H1 (cell line): ENCODE results near the gene SLC25A52. TPM values are rescaled to one million over a fixed set of nuclear protein-coding genes. Genes with fewer than 3 reads are reported as not detected.
"Not testable (repeated sequence)": the region's sequence is repeated elsewhere in the genome, so short reads cannot be mapped to it uniquely, and the experiment has no call there.

Experiments
- CTCF ChIA-PET: fragments of 300-600 bp; sonication (Branson Sonifier 250); formaldehyde crosslinking; loops from one replicate; lab custom pipeline; 2021; ENCODE audit not compliant: partially characterized antibody; lab: Charles Lee
- POLR2A ChIA-PET: fragments of 300-600 bp; sonication (Branson Sonifier 250); formaldehyde crosslinking; loops from one replicate; lab custom pipeline; 2021; ENCODE audit warnings: inconsistent platforms; ENCODE audit not compliant: partially characterized antibody; lab: Charles Lee
- DNase-seq, 2 experiments: peaks; one replicate each; pipeline versions ENCODE4 v3.0.0 to v3.0.0-alpha.2; 2010 to 2022; ENCODE audit warnings: low spot score in 2 of 2, low read depth in 1 of 2, mixed read lengths in 1 of 2
- FAIRE-seq: peaks from 2 replicates; lab custom pipeline; 2011; peaks lifted over from hg19 to GRCh38; lab: Jason Lieb, UNC
- H2AFZ ChIP-seq: 2 replicates; pipeline ENCODE4 v1.8.1; 2012; ENCODE audit warnings: low read length, inconsistent platforms
- H2AK5ac ChIP-seq: 2 replicates; pipeline ENCODE4 v1.6.1; 2013; ENCODE audit warnings: low read depth, low read length
- H2BK120ac ChIP-seq: replicated peaks from 2 replicates; pipeline ENCODE3; 2013; ENCODE audit warnings: low read depth, low read length, inconsistent platforms
- H2BK12ac ChIP-seq: 2 replicates; pipeline ENCODE4 v1.6.1; 2013; ENCODE audit warnings: low read depth, low read length
- H2BK15ac ChIP-seq: 2 replicates; pipeline ENCODE4 v1.6.1; 2013; ENCODE audit warnings: low read length
- H2BK20ac ChIP-seq: 2 replicates; pipeline ENCODE4 v1.6.1; 2013; ENCODE audit warnings: low read length
- H2BK5ac ChIP-seq: 2 replicates; pipeline ENCODE4 v1.6.1; 2013; ENCODE audit warnings: low read depth, low read length
- H3K14ac ChIP-seq: 2 replicates; pipeline ENCODE4 v1.6.1; 2013; ENCODE audit warnings: inconsistent platforms; ENCODE audit not compliant: insufficient read length
- H3K18ac ChIP-seq: 2 replicates; pipeline ENCODE4 v1.6.1; 2013; ENCODE audit warnings: low read length; ENCODE audit errors: extremely low read depth
- H3K23ac ChIP-seq: 2 replicates; pipeline ENCODE4 v1.6.1; 2013; ENCODE audit warnings: inconsistent platforms; ENCODE audit not compliant: insufficient read length
- H3K23me2 ChIP-seq: 2 replicates; pipeline ENCODE4 v1.6.1; 2013; ENCODE audit warnings: low read depth, low read length
- H3K27ac ChIP-seq: 2 replicates; pipeline ENCODE4 v1.6.1; 2011; ENCODE audit warnings: low read depth, low read length, inconsistent platforms
- H3K27me3 ChIP-seq, 4 experiments: replicated peaks in 1 of 4; 1 replicate in 1 of 4; 2 replicates in 3 of 4; pipeline versions ENCODE4 v1.6.1 to v1.8.1; 2011 to 2013; ENCODE audit warnings: low read length in 3 of 4, mild to moderate bottlenecking in 3 of 4, inconsistent platforms in 2 of 4, mixed read lengths in 2 of 4, moderate library complexity in 1 of 4; ENCODE audit not compliant: control insufficient read depth in 3 of 4, insufficient read depth in 3 of 4; ENCODE audit errors: extremely low read depth in 1 of 4
- H3K36me3 ChIP-seq, 4 experiments: 2 replicates each; pipeline versions ENCODE4 v1.6.1 to v1.8.1; 2011 to 2013; ENCODE audit warnings: mild to moderate bottlenecking in 4 of 4, low read length in 3 of 4, moderate library complexity in 2 of 4, control low read depth in 1 of 4, inconsistent platforms in 1 of 4; ENCODE audit not compliant: insufficient read depth in 4 of 4, control insufficient read depth in 2 of 4
- H3K4ac ChIP-seq: replicated peaks from 2 replicates; pipeline ENCODE3; 2013; ENCODE audit warnings: low read length, low read depth, mixed read lengths, inconsistent platforms; ENCODE audit not compliant: insufficient read length
- H3K4me1 ChIP-seq, 4 experiments: replicated peaks in 1 of 4; 1 replicate in 1 of 4; 2 replicates in 3 of 4; pipeline versions ENCODE4 v1.6.1 to v1.8.1; 2011 to 2013; ENCODE audit warnings: low read length in 3 of 4, inconsistent platforms in 2 of 4, mixed read lengths in 1 of 4; ENCODE audit not compliant: insufficient read depth in 4 of 4, control insufficient read depth in 3 of 4
- H3K4me2 ChIP-seq, 2 experiments: 2 replicates each; pipeline versions ENCODE4 v1.6.1 to v1.8.1; 2011 to 2013; ENCODE audit warnings: low read depth in 2 of 2, low read length in 2 of 2, control low read depth in 1 of 2, inconsistent platforms in 1 of 2, mild to moderate bottlenecking in 1 of 2; ENCODE audit not compliant: insufficient read depth in 1 of 2
- H3K4me3 ChIP-seq, 4 experiments: fragments of 200-600, 300-600 bp in 1 of 4; sonication (generic), shearing (Covaris generic), sonication (Bioruptor Twin) in 1 of 4; 2 replicates each; pipeline versions ENCODE4 v1.5.1 to v1.8.1; 2011 to 2016; ENCODE audit warnings: low read length in 4 of 4, low read depth in 3 of 4, control low read depth in 2 of 4, inconsistent platforms in 2 of 4, mild to moderate bottlenecking in 2 of 4, mixed read lengths in 1 of 4, moderate library complexity in 1 of 4; ENCODE audit not compliant: insufficient read depth in 2 of 4; ENCODE audit errors: extremely low read depth in 1 of 4
- H3K56ac ChIP-seq: replicated peaks from 2 replicates; pipeline ENCODE3; 2013; ENCODE audit warnings: low read depth, mild to moderate bottlenecking, mixed read lengths, low read length, inconsistent platforms; ENCODE audit not compliant: insufficient read length
- H3K79me1 ChIP-seq: 2 replicates; pipeline ENCODE4 v1.6.1; 2013; ENCODE audit warnings: low read depth, low read length, control low read depth
- H3K79me2 ChIP-seq, 2 experiments: 2 replicates each; pipeline versions ENCODE4 v1.6.1 to v1.8.1; 2012 to 2013; ENCODE audit warnings: low read length in 2 of 2, mild to moderate bottlenecking in 2 of 2, inconsistent platforms in 1 of 2; ENCODE audit not compliant: insufficient read depth in 2 of 2, control insufficient read depth in 1 of 2
- H3K9ac ChIP-seq, 4 experiments: replicated peaks in 1 of 4; 1 replicate in 1 of 4; 2 replicates in 3 of 4; pipeline versions ENCODE4 v1.6.1 to v1.8.1; 2011 to 2013; ENCODE audit warnings: low read depth in 3 of 4, low read length in 3 of 4, control low read depth in 2 of 4, mild to moderate bottlenecking in 2 of 4, moderate library complexity in 2 of 4, inconsistent platforms in 1 of 4; ENCODE audit errors: extremely low read depth in 1 of 4
- H3K9me3 ChIP-seq, 2 experiments: 2 replicates each; pipeline versions ENCODE4 v1.6.1 to v1.8.1; 2012 to 2013; ENCODE audit warnings: mild to moderate bottlenecking in 2 of 2, moderate library complexity in 2 of 2, control low read depth in 1 of 2, inconsistent platforms in 1 of 2, low read depth in 1 of 2, low read length in 1 of 2, mixed read lengths in 1 of 2; ENCODE audit not compliant: insufficient read depth in 2 of 2
- H4K20me1 ChIP-seq, 2 experiments: replicated peaks in 1 of 2; 2 replicates each; pipeline versions ENCODE3 to v1.8.1; 2011 to 2013; ENCODE audit warnings: inconsistent platforms in 2 of 2, low read length in 2 of 2, mild to moderate bottlenecking in 1 of 2; ENCODE audit not compliant: insufficient read depth in 2 of 2, control insufficient read depth in 1 of 2
- H4K5ac ChIP-seq: 2 replicates; pipeline ENCODE4 v1.6.1; 2013; ENCODE audit warnings: low read length, low read depth, mixed read lengths, inconsistent platforms; ENCODE audit not compliant: insufficient read length
- H4K8ac ChIP-seq: 2 replicates; pipeline ENCODE4 v1.8.0; 2013; ENCODE audit warnings: mild to moderate bottlenecking, moderate library complexity, low read length, inconsistent platforms; ENCODE audit not compliant: insufficient read depth; ENCODE audit errors: extremely low read depth
- H4K91ac ChIP-seq: replicated peaks from 2 replicates; pipeline ENCODE3; 2013; ENCODE audit warnings: low read length, mixed read lengths, inconsistent platforms; ENCODE audit not compliant: insufficient read length
- CHD2 ChIP-seq: IDR thresholded peaks from 2 replicates; pipeline ENCODE4 v1.6.1; 2012; ENCODE audit warnings: low read length, improper control_type of control experiment
- FOSL1 ChIP-seq: IDR thresholded peaks from 2 replicates; pipeline ENCODE4 v1.6.1; 2011; ENCODE audit warnings: mild to moderate bottlenecking, low read depth, low read length, moderate library complexity; ENCODE audit not compliant: insufficient read depth
- HDAC2 ChIP-seq, 2 experiments: fragments of 300-600 bp in 1 of 2; sonication (generic) in 1 of 2; IDR thresholded peaks; 2 replicates each; pipeline ENCODE4 v1.6.1; 2011 to 2012; ENCODE audit warnings: low read depth in 2 of 2, low read length in 2 of 2, mild to moderate bottlenecking in 2 of 2, moderate library complexity in 2 of 2, borderline replicate concordance in 1 of 2, inconsistent platforms in 1 of 2
- JUN ChIP-seq: IDR thresholded peaks from 2 replicates; pipeline ENCODE4 v1.6.1; 2011; ENCODE audit warnings: low read depth, mild to moderate bottlenecking, improper control_type of control experiment, low read length
- RAD21 ChIP-seq, 2 experiments: IDR thresholded peaks in 1 of 2; conservative IDR thresholded peaks in 1 of 2; 2 replicates each; pipeline ENCODE4 v1.6.1; 2011; ENCODE audit warnings: low read depth in 2 of 2, low read length in 2 of 2, improper control_type of control experiment in 1 of 2, inconsistent platforms in 1 of 2, mild to moderate bottlenecking in 1 of 2, moderate library complexity in 1 of 2
- SIN3A ChIP-seq, 2 experiments: IDR thresholded peaks in 1 of 2; conservative IDR thresholded peaks in 1 of 2; 2 replicates each; pipeline ENCODE4 v1.6.1; 2011 to 2012; ENCODE audit warnings: low read length in 2 of 2, improper control_type of control experiment in 1 of 2, low read depth in 1 of 2, mild to moderate bottlenecking in 1 of 2
- TEAD4 ChIP-seq: IDR thresholded peaks from 2 replicates; pipeline ENCODE4 v1.6.1; 2012; ENCODE audit warnings: low read depth, low read length, inconsistent platforms, mixed read lengths
- USF2 ChIP-seq: IDR thresholded peaks from 2 replicates; pipeline ENCODE4 v1.6.1; 2011; ENCODE audit warnings: low read length, improper control_type of control experiment
- WGBS, 2 experiments: shearing (Covaris generic) in 1 of 2; methylation state at CpG; one replicate each; pipeline versions ENCODE4 v1.1.6 to v1.1.7; 2013 to 2015; ENCODE audit warnings: low lambda C conversion rate in 2 of 2, mixed read lengths in 2 of 2, inconsistent platforms in 1 of 2, low coverage in 1 of 2, missing lambda C conversion rate in 1 of 2; ENCODE audit not compliant: insufficient replicate concordance in 2 of 2, insufficient coverage in 1 of 2, insufficient read length in 1 of 2; ENCODE audit errors: extremely low coverage in 1 of 2, missing lambda C conversion rate in 1 of 2; 5-methylcytosine and 5-hydroxymethylcytosine counted together
- polyA plus RNA-seq, 7 experiments: library from polyadenylated mRNA; depleted of rRNA in 3 of 7; stranded (reverse) in 5 of 7; unstranded in 2 of 7; fragments of >200 nt in 5 of 7; fragments of 200-250 nt in 2 of 7; gene quantifications; 1 replicate in 5 of 7; 2 replicates in 1 of 7; 4 replicates in 1 of 7; pipeline versions ENCODE4 v1.2.1 to v1.2.3, GENCODE V29; 2011 to 2013; ENCODE audit warnings: missing spikeins in 2 of 7, mixed read lengths in 2 of 7
- total RNA-seq: library from RNA; stranded (reverse); fragmentation: NEBNext Ultra II Directional; extraction: Animal tissue kit (Norgen Biotek cat#: 25700); gene quantifications from 2 replicates; pipeline ENCODE4 v1.2.1, GENCODE V29; 2021

Gene SLC25A52
- total and polyA plus RNA-seq, 2 of the 8 experiments (the other 6 are each of a cell fraction or from before 2014, with no cell fraction given): not detected

- no peak for TF ChIP-seq JUN
- TF ChIP-seq FOSL1: no peak
- no peak for TF ChIP-seq HDAC2 (IDR thresholded peaks at IDR 0.05; ENCODE audit: borderline replicate concordance in 1 of 2, low read depth in 2 of 2, low read length in 2 of 2)
- TF ChIP-seq TEAD4: no peak
- no peak for TF ChIP-seq USF2
- no peak for TF ChIP-seq CHD2
- no peak for TF ChIP-seq RAD21 (IDR thresholded peaks at IDR 0.05 in 1 of 2, conservative IDR thresholded peaks at IDR 0.05 in 1 of 2; ENCODE audit: low read depth in 2 of 2, low read length in 2 of 2)
- TF ChIP-seq SIN3A (conservative IDR thresholded peaks at IDR 0.05 in 1 of 2, IDR thresholded peaks at IDR 0.05 in 1 of 2; ENCODE audit: low read depth in 1 of 2, low read length in 2 of 2): no peak
- TF ChIP-seq, all 59 proteins: peak for 0
These were observed at the start of gene SLC25A52 (continued) for GRCh38 chr18:31760695-31761094.

GRCh38 chr18:31809049-31809448 is 48.4 kb upstream of the SLC25A52 start:
- not testable (repeated sequence) for H3K79me1 ChIP-seq, H3K4me2 ChIP-seq, H4K8ac ChIP-seq, H3K9ac ChIP-seq, H4K91ac ChIP-seq, H3K36me3 ChIP-seq, H3K23me2 ChIP-seq, H2BK120ac ChIP-seq, H3K18ac ChIP-seq, H2BK12ac ChIP-seq, H3K56ac ChIP-seq, H3K9me3 ChIP-seq, H3K4ac ChIP-seq, H2AFZ ChIP-seq, H2BK15ac ChIP-seq, H3K27me3 ChIP-seq, H2BK20ac ChIP-seq, H3K14ac ChIP-seq, FAIRE-seq, H2AK5ac ChIP-seq, DNase-seq, H4K20me1 ChIP-seq, H3K27ac ChIP-seq, H3K4me3 ChIP-seq, H3K23ac ChIP-seq, H3K79me2 ChIP-seq, H4K5ac ChIP-seq
- H3K4me1 ChIP-seq: peaks cover 3 to 12% (median 5%) of the 10 kb centered on the region in 4 experiments; a peak in 5 of 7 replicates
- WGBS, 2 experiments: 90% methylated on average over 3 of the region's 4 CpGs; no CpG with 5 or more reads in 1 of the 2 experiments
- H2BK5ac ChIP-seq: peak overlapping the region; percentile 81; the same call in 1 of the 2 replicates
- ChIA-PET CTCF (interaction anchor here (1.4 kb wide), 1 partner anchor 168 kb away, joined by 3 read pairs; no protein-coding TSS in a partner anchor), POLR2A (interaction anchor here (0.7 kb wide), 1 partner anchor 18 kb away, joined by 3 read pairs; no protein-coding TSS in a partner anchor)
